GM12872 (cell line): ENCODE results near the gene CAMK1D.

Source experiments
- CTCF ChIP-seq: IDR thresholded peaks from 3 replicates; pipeline ENCODE4 v1.5.1; 2011; ENCODE audit warnings: low read depth, mild to moderate bottlenecking, low read length, moderate library complexity; ENCODE audit not compliant: insufficient read depth

CAMK1D gene

GRCh38 chr10:12806228-12807095 lies 457.1 kb downstream of the CAMK1D start:
- TF ChIP-seq CTCF: no peak

- no peak for TF ChIP-seq CTCF
These were observed 457.9 kb downstream of the CAMK1D start for GRCh38 chr10:12807096-12807755.

GRCh38 chr10:12808014-12808613 lies 458.8 kb downstream of the CAMK1D start:
- no peak for TF ChIP-seq CTCF

GRCh38 chr10:12810046-12810445 lies 460.7 kb downstream of the CAMK1D start:
- TF ChIP-seq CTCF: peak; percentile 41; the same call in 2 of the 3 replicates

GRCh38 chr10:12811826-12812225 lies 462.5 kb downstream of the CAMK1D start:
- no peak for TF ChIP-seq CTCF

- TF ChIP-seq CTCF: no peak
These were observed 463.2 kb downstream of the CAMK1D start for GRCh38 chr10:12812571-12812970.

- no peak for TF ChIP-seq CTCF
These were observed 464.8 kb downstream of the CAMK1D start for GRCh38 chr10:12814166-12814565.
